Chondrocyte (in vitro differentiated cells): ENCODE data around the gene STPG3. TPM values are rescaled to one million over a fixed set of nuclear protein-coding genes. Genes with fewer than 3 reads are reported as not detected.

Source experiments
- DNase-seq: peaks from one replicate; pipeline ENCODE4 v3.0.0; 2021; ENCODE audit warnings: mixed read lengths, low spot score
- H3K27ac Mint-ChIP-seq: one replicate; pipeline ENCODE4 v1.8.0; 2021; ENCODE audit warnings: mild to moderate bottlenecking, moderate library complexity, mixed read lengths; ENCODE audit not compliant: unreplicated experiment
- H3K27me3 Mint-ChIP-seq: 2 replicates; pipeline ENCODE4 v1.8.0; 2021; ENCODE audit warnings: low read depth, mixed read lengths
- H3K36me3 Mint-ChIP-seq: 2 replicates; pipeline ENCODE4 v1.8.0; 2021; ENCODE audit warnings: low read depth, mixed read lengths
- H3K4me1 Mint-ChIP-seq: 2 replicates; pipeline ENCODE4 v1.8.0; 2021; ENCODE audit warnings: low read depth, mild to moderate bottlenecking, mixed read lengths
- H3K4me3 Mint-ChIP-seq: one replicate; pipeline ENCODE4 v1.8.0; 2021; ENCODE audit warnings: mild to moderate bottlenecking, moderate library complexity, mixed read lengths; ENCODE audit not compliant: unreplicated experiment
- H3K9me3 Mint-ChIP-seq: 2 replicates; pipeline ENCODE4 v1.8.0; 2021; ENCODE audit warnings: low read depth, mixed read lengths
- total RNA-seq: library from RNA; stranded (reverse); gene quantifications from 3 replicates; pipeline ENCODE4 v1.2.1, GENCODE V29; 2021
- TF ChIP-seq, protein P1 (sequence below): fragments of 200-600 bp; sonication (generic); IDR thresholded peaks from 2 replicates; pipeline ENCODE4 v1.5.0; 2021; ENCODE audit warnings: antibody characterized with exemption, mild to moderate bottlenecking, moderate library complexity

The STPG3 gene
- total RNA-seq, 1 donor from 2014 or later: not detected

DNA sequence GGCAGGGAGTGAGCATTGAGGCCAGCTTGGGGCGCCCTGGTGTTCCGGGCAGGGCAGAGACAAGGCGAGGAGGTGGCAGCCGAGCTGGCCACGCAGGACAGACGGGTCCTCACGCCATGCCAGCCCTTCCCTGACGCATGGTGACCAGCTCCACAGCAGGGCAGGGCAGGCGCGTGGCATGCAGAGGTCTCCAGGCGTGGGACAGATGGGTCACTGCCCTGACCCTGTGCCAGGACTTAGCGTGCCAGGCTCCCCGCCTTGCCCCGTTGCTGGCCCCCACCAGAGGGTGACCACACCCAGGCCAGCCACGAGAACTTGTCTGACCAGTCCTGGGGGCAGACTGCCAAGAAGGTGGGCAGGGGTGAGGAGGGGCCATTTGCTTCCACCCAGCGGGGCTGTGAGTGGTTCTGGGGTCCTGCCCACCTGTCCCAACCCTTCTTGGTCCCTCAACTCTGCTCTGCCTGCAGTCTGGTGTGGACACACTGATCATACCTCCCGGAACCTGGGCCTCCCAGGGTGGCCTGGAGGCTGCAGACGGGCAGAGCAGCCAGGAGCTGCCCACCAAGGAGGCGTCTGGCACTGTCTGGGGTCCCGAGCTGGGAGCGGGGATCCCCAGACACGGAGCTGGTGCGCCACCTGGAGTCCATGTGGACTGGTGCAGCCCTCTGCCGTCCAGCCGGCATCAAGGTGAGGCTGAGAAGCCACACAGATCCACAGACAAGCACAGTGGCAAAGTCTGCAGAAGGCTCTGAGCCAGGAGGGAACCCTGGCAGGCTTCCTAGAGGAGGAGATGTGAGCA is 23.8 kb upstream of the STPG3 start, which contains the start of gene RNF224:
TSS of gene RNF224 (plus strand) at position 449 of the 799 bp plus-strand sequence. CDS start 834 bp downstream, outside the sequence.
- Mint-ChIP-seq H3K27me3 (peaks cover 2% of the 10 kb centered on the region), H3K9me3 (no peaks in the 10 kb centered on the region), H3K4me3 (no peak within 1 kb of the TSS), H3K36me3 (no peaks in the 10 kb centered on the region), H3K4me1 (peaks cover 13% of the 10 kb centered on the region), H3K27ac (peak within 1 kb of the TSS; percentile 45)
- DNase-seq: no peak
- TF ChIP-seq, protein P1, sequence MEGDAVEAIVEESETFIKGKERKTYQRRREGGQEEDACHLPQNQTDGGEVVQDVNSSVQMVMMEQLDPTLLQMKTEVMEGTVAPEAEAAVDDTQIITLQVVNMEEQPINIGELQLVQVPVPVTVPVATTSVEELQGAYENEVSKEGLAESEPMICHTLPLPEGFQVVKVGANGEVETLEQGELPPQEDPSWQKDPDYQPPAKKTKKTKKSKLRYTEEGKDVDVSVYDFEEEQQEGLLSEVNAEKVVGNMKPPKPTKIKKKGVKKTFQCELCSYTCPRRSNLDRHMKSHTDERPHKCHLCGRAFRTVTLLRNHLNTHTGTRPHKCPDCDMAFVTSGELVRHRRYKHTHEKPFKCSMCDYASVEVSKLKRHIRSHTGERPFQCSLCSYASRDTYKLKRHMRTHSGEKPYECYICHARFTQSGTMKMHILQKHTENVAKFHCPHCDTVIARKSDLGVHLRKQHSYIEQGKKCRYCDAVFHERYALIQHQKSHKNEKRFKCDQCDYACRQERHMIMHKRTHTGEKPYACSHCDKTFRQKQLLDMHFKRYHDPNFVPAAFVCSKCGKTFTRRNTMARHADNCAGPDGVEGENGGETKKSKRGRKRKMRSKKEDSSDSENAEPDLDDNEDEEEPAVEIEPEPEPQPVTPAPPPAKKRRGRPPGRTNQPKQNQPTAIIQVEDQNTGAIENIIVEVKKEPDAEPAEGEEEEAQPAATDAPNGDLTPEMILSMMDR: peak; percentile 92

DNA sequence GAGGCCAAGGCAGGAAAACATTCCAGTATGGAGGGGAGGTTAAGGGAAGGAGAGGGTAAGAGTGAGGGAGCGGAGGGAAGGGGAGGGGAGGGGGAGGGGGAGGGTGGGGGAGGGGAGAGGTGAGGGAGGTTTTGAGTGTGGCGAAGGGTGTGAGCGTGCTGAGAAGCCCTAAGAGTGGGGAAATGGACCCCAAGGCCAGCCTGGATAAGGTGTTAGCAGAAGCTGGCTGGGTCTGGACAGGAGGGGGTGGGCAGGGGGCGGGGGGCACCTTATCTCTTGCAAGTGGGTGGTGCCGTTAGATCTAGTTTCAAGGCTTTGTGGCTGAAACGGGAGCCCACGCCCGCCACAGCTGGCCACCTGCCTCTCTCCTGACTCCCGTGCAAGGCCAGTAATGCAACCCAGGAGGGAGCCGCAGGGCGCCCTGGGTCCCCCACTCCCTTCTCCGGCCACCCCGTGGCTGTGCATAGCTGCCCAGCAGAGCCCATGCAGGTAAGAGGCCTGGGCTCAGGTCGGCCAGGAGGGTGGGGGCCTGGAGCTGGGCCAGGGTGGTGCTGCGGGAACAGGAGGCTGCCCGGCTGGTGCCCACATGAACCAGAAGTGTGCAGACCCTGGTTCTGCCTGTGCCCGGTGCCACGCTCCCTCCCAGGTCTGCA is 23.1 kb upstream of the STPG3 start:
- Mint-ChIP-seq H3K9me3 (no peaks in the 10 kb centered on the region), H3K36me3 (no peaks in the 10 kb centered on the region), H3K27me3 (peaks cover 2% of the 10 kb centered on the region), H3K27ac (no peak overlapping the region), H3K4me1 (peaks cover 11% of the 10 kb centered on the region), H3K4me3 (no peak overlapping the region)
- no peak for DNase-seq
- TF ChIP-seq, protein P1: no peak

DNA sequence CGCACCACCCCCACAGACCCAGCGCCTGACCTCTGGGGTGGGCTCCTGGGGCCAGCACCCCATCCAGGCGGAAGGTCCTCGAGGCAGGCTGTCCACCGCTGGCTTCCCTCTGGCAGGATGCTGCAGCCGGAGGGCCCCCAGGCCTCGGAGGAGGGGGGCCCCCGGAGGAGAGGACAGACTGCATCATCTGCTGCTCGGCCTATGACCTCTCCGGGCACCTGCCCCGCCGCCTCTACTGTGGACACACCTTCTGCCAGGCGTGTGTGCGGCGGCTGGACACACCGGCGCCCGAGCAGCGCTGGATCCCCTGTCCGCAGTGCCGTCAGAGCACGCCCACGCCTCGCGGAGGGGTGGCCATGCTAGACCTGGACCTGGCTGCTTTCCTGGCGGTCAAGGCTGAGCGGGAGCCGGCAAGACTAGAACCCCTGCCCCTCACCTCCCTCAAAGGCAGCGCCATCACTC is 22.5 kb upstream of the STPG3 start:
- no peaks in the 10 kb centered on the region for H3K36me3 Mint-ChIP-seq
- no peak for DNase-seq
- H3K27ac Mint-ChIP-seq: no peak overlapping the region
- H3K4me1 Mint-ChIP-seq: peaks cover 9% of the 10 kb centered on the region
- TF ChIP-seq, protein P1: no peak
- peaks cover 2% of the 10 kb centered on the region for H3K27me3 Mint-ChIP-seq
- no peak overlapping the region for H3K4me3 Mint-ChIP-seq
- H3K9me3 Mint-ChIP-seq: no peaks in the 10 kb centered on the region

DNA sequence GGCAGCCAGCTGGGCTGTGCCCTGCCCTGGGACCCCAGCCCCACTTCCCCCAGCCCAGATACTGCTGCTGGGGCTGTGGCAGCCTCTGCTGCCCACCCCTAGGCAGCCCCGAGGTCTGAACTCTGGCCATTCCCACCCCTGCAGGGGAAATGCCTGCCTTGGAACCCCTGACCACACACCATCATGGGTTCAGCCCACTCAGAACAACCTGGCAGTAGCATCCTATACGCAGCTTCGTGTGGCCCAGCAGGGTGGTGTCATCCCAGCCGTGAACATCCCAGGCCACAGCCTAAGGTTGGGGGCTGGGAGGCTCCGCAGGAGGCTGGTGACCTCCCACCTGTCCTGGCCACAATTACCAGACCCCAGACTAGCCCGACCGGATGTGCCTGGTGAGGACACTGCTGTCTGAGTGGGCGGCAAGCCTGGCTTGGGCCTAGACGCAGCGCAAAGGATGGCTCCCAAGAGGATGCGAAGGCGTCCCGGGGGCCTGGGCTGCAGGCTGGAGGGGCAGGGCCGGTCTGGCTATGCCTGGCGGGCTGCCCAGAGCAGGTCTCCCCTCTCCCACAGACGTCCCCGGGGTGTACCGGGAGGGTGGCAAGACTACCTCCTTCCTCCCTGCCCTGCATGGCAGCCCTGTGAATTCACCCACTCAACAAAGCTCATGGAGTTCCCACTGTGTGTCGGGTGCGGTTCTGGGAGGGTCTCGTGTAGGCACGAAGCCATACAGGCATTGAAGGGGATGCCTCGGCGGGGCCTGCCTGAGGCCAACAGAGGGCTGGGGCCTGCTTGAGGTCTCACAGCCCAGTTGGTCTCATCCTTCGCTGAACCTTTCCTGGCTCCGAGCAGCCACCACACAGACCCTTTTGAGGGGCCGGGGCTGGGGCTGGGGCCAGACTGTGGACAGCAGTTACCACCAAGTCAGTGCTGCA is 21.9 kb upstream of the STPG3 start:
- Mint-ChIP-seq H3K9me3 (no peaks in the 10 kb centered on the region), H3K4me3 (no peak overlapping the region), H3K27ac (no peak overlapping the region), H3K36me3 (no peaks in the 10 kb centered on the region), H3K4me1 (peaks cover 6% of the 10 kb centered on the region), H3K27me3 (peaks cover 2% of the 10 kb centered on the region)
- no peak for DNase-seq
- TF ChIP-seq, protein P1: no peak
